Osteocyte (in vitro differentiated cells): ENCODE data around the gene NRROS. TPM values are rescaled to one million over a fixed set of nuclear protein-coding genes. Genes with fewer than 3 reads are reported as not detected.

Source experiments
- DNase-seq: peaks from one replicate; pipeline ENCODE4 v3.0.0; 2021; ENCODE audit warnings: mixed read lengths; ENCODE audit not compliant: unreplicated experiment; ENCODE audit errors: extremely low spot score
- H3K27ac Mint-ChIP-seq: one replicate; pipeline ENCODE4 v1.8.0; 2021; ENCODE audit warnings: mild to moderate bottlenecking, mixed read lengths; ENCODE audit not compliant: unreplicated experiment
- H3K27me3 Mint-ChIP-seq: one replicate; pipeline ENCODE4 v1.8.0; 2021; ENCODE audit warnings: mixed read lengths; ENCODE audit not compliant: unreplicated experiment
- H3K36me3 Mint-ChIP-seq: one replicate; pipeline ENCODE4 v1.8.0; 2021; ENCODE audit warnings: mixed read lengths; ENCODE audit not compliant: unreplicated experiment
- H3K4me1 Mint-ChIP-seq: one replicate; pipeline ENCODE4 v1.8.0; 2021; ENCODE audit warnings: mixed read lengths; ENCODE audit not compliant: unreplicated experiment
- H3K4me3 Mint-ChIP-seq: one replicate; pipeline ENCODE4 v1.8.0; 2021; ENCODE audit warnings: mild to moderate bottlenecking, moderate library complexity, mixed read lengths; ENCODE audit not compliant: unreplicated experiment
- H3K9me3 Mint-ChIP-seq: one replicate; pipeline ENCODE4 v1.8.0; 2021; ENCODE audit warnings: mixed read lengths; ENCODE audit not compliant: unreplicated experiment
- CTCF ChIP-seq: fragments of 200-600 bp; sonication (generic); IDR thresholded peaks from 2 replicates; pipeline ENCODE4 v1.5.0; 2021; ENCODE audit warnings: antibody characterized with exemption, mild to moderate bottlenecking, moderate library complexity
- total RNA-seq: library from RNA; stranded (reverse); gene quantifications from 2 replicates; pipeline ENCODE4 v1.2.1, GENCODE V29; 2021

The NRROS gene
- total RNA-seq, 1 donor from 2014 or later: 0.13 TPM

- no peak overlapping the region for H3K27ac Mint-ChIP-seq
Measured at GRCh38 chr3:196666001-196666867, 26.7 kb downstream of the NRROS start.

GRCh38 chr3:196667056-196667825, 27.7 kb downstream of the NRROS start:
- TF ChIP-seq CTCF: no peak
- H3K36me3 Mint-ChIP-seq: no peaks in the 10 kb centered on the region
- no peaks in the 10 kb centered on the region for H3K9me3 Mint-ChIP-seq
- no peak overlapping the region for H3K4me3 Mint-ChIP-seq
- peaks cover 15% of the 10 kb centered on the region for H3K27me3 Mint-ChIP-seq
- no peak for DNase-seq
- H3K27ac Mint-ChIP-seq: no peak overlapping the region
- peaks cover 16% of the 10 kb centered on the region for H3K4me1 Mint-ChIP-seq

More at GRCh38 chr3:196666001-196666867, 26.7 kb downstream of the NRROS start:
- Mint-ChIP-seq H3K4me3 (no peak overlapping the region), H3K27me3 (peaks cover 12% of the 10 kb centered on the region), H3K9me3 (no peaks in the 10 kb centered on the region), H3K36me3 (no peaks in the 10 kb centered on the region), H3K4me1 (peaks cover 16% of the 10 kb centered on the region)
- no peak for TF ChIP-seq CTCF
- DNase-seq: no peak

- Mint-ChIP-seq H3K9me3 (no peaks in the 10 kb centered on the region), H3K36me3 (no peaks in the 10 kb centered on the region), H3K4me3 (no peak overlapping the region), H3K4me1 (peaks cover 14% of the 10 kb centered on the region), H3K27me3 (peaks cover 27% of the 10 kb centered on the region), H3K27ac (no peak overlapping the region)
- TF ChIP-seq CTCF: no peak
- no peak for DNase-seq
Measured at GRCh38 chr3:196670339-196670738, 30.8 kb downstream of the NRROS start.

GRCh38 chr3:196673632-196674031, 34.1 kb downstream of the NRROS start:
- no peak overlapping the region for H3K27ac Mint-ChIP-seq
- no peak overlapping the region for H3K4me3 Mint-ChIP-seq
- H3K4me1 Mint-ChIP-seq: peaks cover 8% of the 10 kb centered on the region

More at GRCh38 chr3:196673632-196674031, 34.1 kb downstream of the NRROS start:
- H3K36me3 Mint-ChIP-seq: no peaks in the 10 kb centered on the region
- no peak for DNase-seq
- H3K27me3 Mint-ChIP-seq: peaks cover 45% of the 10 kb centered on the region
- no peaks in the 10 kb centered on the region for H3K9me3 Mint-ChIP-seq
- no peak for TF ChIP-seq CTCF
